Gastroesophageal sphincter (tissue), 3 donors: ENCODE measurements around the gene HS3ST5.

ENCODE experiments used
- EP300 ChIP-seq: sonication (generic); formaldehyde crosslinking; IDR thresholded peaks from one replicate; pipeline ENCODE4 v1.6.1; 2017; ENCODE audit warnings: antibody characterized with exemption, mild to moderate bottlenecking
- POLR2A ChIP-seq, 2 donors: fragments of 450-650 bp; IDR thresholded peaks; one replicate each; pipeline ENCODE4 v1.6.1; 2017; ENCODE audit warnings: antibody characterized with exemption in 2 of 2, mild to moderate bottlenecking in 2 of 2, moderate library complexity in 1 of 2
- POLR2AphosphoS5 ChIP-seq: sonication (generic); formaldehyde crosslinking; IDR thresholded peaks from one replicate; pipeline ENCODE4 v1.6.1; 2017; ENCODE audit warnings: antibody characterized with exemption
- TF ChIP-seq, protein P1 (sequence below), 4 experiments: fragments of 200-600 bp in 2 of 4; fragments of 450-650 bp in 2 of 4; sonication (generic) in 1 of 4; IDR thresholded peaks; one replicate each; pipeline ENCODE4 v1.5.1; 2017 to 2019; ENCODE audit warnings: antibody characterized with exemption in 4 of 4, mild to moderate bottlenecking in 2 of 4, moderate library complexity in 2 of 4

DNA sequence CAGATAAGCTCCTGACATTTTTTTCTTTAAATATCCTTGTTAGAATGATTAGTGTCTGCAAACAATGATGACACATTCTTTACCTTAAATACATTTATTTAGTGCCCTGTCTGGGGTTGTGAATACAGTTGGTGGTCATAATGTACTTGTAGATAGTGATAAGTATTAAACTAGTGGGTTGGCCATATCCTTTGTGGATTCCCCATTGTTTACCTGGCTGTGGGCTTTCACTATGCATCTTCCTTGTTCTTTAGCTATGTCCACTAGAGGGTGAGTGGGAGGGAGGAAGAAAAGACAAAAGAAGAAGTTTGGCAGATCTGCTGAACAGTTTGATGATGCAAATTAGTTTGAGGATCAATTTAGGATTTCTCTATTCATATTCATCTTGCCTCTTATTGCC lies 15.7 kb downstream of the HS3ST5 start:
- TF ChIP-seq, protein P1, sequence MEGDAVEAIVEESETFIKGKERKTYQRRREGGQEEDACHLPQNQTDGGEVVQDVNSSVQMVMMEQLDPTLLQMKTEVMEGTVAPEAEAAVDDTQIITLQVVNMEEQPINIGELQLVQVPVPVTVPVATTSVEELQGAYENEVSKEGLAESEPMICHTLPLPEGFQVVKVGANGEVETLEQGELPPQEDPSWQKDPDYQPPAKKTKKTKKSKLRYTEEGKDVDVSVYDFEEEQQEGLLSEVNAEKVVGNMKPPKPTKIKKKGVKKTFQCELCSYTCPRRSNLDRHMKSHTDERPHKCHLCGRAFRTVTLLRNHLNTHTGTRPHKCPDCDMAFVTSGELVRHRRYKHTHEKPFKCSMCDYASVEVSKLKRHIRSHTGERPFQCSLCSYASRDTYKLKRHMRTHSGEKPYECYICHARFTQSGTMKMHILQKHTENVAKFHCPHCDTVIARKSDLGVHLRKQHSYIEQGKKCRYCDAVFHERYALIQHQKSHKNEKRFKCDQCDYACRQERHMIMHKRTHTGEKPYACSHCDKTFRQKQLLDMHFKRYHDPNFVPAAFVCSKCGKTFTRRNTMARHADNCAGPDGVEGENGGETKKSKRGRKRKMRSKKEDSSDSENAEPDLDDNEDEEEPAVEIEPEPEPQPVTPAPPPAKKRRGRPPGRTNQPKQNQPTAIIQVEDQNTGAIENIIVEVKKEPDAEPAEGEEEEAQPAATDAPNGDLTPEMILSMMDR (IDR thresholded peaks at IDR 0.05): no peak
- no peak for TF ChIP-seq POLR2A (IDR thresholded peaks at IDR 0.05)
- no peak for TF ChIP-seq EP300
- TF ChIP-seq POLR2AphosphoS5: no peak
